Lower leg skin (tissue), 4 donors: ENCODE measurements around the gene SMTN. TPM values are rescaled to one million over a fixed set of nuclear protein-coding genes. Genes with fewer than 3 reads are reported as not detected.

Experiments
- DNase-seq, 2 donors: peaks; one replicate each; pipeline ENCODE4 v3.0.0-alpha.2; 2019; ENCODE audit warnings: low spot score in 2 of 2
- H3K4me3 ChIP-seq: fragments of 200-600 bp; sonication (generic); 2 replicates; pipeline ENCODE4 v1.5.1; 2017; ENCODE audit warnings: mild to moderate bottlenecking, low read depth; ENCODE audit not compliant: poor library complexity, severe bottlenecking
- POLR2A ChIP-seq, 2 donors: fragments of 450-650 bp; IDR thresholded peaks; one replicate each; pipeline ENCODE4 v1.6.1; 2016 to 2017; ENCODE audit warnings: antibody characterized with exemption in 2 of 2, mild to moderate bottlenecking in 1 of 2, moderate library complexity in 1 of 2
- WGBS, 2 donors: methylation state at CpG; one replicate each; pipeline ENCODE4 v1.1.5; 2018; 5-methylcytosine and 5-hydroxymethylcytosine counted together
- intact Hi-C: fragments of 100-400 bp; cut with DNase I; formaldehyde crosslinking; loops from one replicate; pipeline ENCODE4 v1.15.0; 2023; ENCODE audit warnings: low total_unique reads
- total RNA-seq, 4 donors: library from RNA; depleted of rRNA; stranded (reverse); fragments of >200 nt; gene quantifications; one replicate each; pipeline ENCODE4 v1.1.0, GENCODE V29; 2016
- TF ChIP-seq, protein P1 (sequence below), 3 donors: fragments of 450-650 bp; IDR thresholded peaks; one replicate each; pipeline ENCODE4 v1.5.1; 2016; ENCODE audit warnings: antibody characterized with exemption in 3 of 3, mild to moderate bottlenecking in 3 of 3, moderate library complexity in 2 of 3

The SMTN gene
- total RNA-seq, 4 donors from 2014 or later, result 46.1 to 86.1 (median 62.3) TPM

DNA sequence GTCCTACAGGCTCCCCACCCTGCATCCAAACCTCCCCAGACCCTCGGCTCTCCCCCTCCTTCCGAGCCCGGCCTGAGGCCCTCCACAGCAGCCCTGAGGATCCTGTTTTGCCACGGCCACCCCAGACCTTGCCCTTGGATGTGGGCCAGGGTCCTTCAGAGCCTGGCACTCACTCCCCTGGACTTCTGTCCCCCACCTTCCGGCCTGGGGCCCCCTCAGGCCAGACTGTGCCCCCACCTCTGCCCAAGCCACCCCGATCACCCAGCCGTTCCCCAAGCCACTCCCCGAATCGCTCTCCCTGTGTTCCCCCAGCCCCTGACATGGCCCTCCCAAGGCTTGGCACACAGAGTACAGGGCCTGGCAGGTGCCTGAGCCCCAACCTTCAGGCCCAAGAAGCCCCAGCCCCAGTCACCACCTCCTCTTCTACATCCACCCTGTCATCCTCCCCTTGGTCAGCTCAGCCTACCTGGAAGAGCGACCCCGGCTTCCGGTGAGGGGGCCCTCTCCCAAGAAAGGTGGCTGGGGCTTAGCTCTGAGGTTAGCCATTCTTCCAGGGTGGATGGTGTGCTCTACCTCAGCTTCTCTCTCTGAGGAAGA, 44.5 kb downstream of the SMTN start:
- intact Hi-C loops, result no loop called here
- H3K4me3 ChIP-seq, result no peak overlapping the region
- no peak for TF ChIP-seq POLR2A (IDR thresholded peaks at IDR 0.05)
- TF ChIP-seq, protein P1, sequence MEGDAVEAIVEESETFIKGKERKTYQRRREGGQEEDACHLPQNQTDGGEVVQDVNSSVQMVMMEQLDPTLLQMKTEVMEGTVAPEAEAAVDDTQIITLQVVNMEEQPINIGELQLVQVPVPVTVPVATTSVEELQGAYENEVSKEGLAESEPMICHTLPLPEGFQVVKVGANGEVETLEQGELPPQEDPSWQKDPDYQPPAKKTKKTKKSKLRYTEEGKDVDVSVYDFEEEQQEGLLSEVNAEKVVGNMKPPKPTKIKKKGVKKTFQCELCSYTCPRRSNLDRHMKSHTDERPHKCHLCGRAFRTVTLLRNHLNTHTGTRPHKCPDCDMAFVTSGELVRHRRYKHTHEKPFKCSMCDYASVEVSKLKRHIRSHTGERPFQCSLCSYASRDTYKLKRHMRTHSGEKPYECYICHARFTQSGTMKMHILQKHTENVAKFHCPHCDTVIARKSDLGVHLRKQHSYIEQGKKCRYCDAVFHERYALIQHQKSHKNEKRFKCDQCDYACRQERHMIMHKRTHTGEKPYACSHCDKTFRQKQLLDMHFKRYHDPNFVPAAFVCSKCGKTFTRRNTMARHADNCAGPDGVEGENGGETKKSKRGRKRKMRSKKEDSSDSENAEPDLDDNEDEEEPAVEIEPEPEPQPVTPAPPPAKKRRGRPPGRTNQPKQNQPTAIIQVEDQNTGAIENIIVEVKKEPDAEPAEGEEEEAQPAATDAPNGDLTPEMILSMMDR (IDR thresholded peaks at IDR 0.05), result no peak
- DNase-seq, result no peak
- WGBS, 2 donors, result 86 to 93% methylated on average over 12 of the region's 12 CpGs

GRCh38 chr22:31126128-31126868, 45.2 kb downstream of the SMTN start:
- no peak for TF ChIP-seq POLR2A (IDR thresholded peaks at IDR 0.05)
- TF ChIP-seq, protein P1 (IDR thresholded peaks at IDR 0.05), result no peak
- no peak overlapping the region for H3K4me3 ChIP-seq
- WGBS, 2 donors, result 89 to 90% methylated on average over 14 to 22 of the region's 22 CpGs
- intact Hi-C loops, result no loop called here
- no peak for DNase-seq

GRCh38 chr22:31126869-31127175, 45.7 kb downstream of the SMTN start:
- TF ChIP-seq, protein P1 (IDR thresholded peaks at IDR 0.05), result no peak
- no peak for TF ChIP-seq POLR2A (IDR thresholded peaks at IDR 0.05)
- no peak overlapping the region for H3K4me3 ChIP-seq
- DNase-seq, result no peak
- intact Hi-C loops, result no loop called here
- WGBS, 2 donors, result 87 to 88% methylated on average over 9 to 13 of the region's 13 CpGs

GRCh38 chr22:31127181-31127772, 46.2 kb downstream of the SMTN start:
- no peak for DNase-seq
- TF ChIP-seq, protein P1 (IDR thresholded peaks at IDR 0.05), result no peak
- no peak for TF ChIP-seq POLR2A (IDR thresholded peaks at IDR 0.05)
- intact Hi-C loops, result no loop called here
- WGBS, 2 donors, result 37 to 57% methylated on average over 19 of the region's 19 CpGs
- H3K4me3 ChIP-seq, result no peak overlapping the region

DNA sequence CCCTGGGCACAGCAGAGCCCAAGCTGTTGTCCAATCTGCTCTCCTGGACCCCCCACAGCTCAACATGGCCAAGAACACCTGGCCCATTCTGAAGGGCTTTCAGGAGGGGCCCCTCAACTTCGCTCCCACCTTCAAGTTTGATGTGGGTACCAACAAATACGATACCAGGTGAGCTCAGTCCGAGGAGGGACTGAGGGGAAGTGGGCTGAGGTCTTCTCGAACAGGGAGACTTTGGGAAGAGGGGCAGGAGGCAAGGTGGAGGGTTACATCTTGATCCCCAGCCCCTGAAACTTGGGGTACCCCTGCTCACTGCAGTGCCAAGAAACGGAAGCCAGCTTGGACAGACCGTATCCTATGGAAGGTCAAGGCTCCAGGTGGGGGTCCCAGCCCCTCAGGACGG, 47.0 kb downstream of the SMTN start:
- no peak overlapping the region for H3K4me3 ChIP-seq
- intact Hi-C loops, result no loop called here
- TF ChIP-seq, protein P1 (IDR thresholded peaks at IDR 0.05), result no peak
- TF ChIP-seq POLR2A (IDR thresholded peaks at IDR 0.05), result no peak
- 87 to 91% methylated on average over 7 of the region's 7 CpGs for WGBS, 2 donors
- DNase-seq, result no peak
